IPS-18a (cell line): ENCODE data around the gene SLC16A1.
"Not testable (repeated sequence)": the region's sequence is repeated elsewhere in the genome, so short reads cannot be mapped to it uniquely, and the experiment has no call there.

Experiments
- H3K27ac ChIP-seq: one replicate; pipeline ENCODE4 v1.5.1; 2013; ENCODE audit warnings: low read length
- H3K27me3 ChIP-seq: one replicate; pipeline ENCODE4 v1.6.1; 2013; ENCODE audit warnings: mild to moderate bottlenecking, low read length; ENCODE audit not compliant: control insufficient read depth, insufficient read depth
- H3K36me3 ChIP-seq: one replicate; pipeline ENCODE4 v1.6.1; 2013; ENCODE audit warnings: low read depth, low read length; ENCODE audit not compliant: control insufficient read depth
- H3K4me1 ChIP-seq: one replicate; pipeline ENCODE4 v1.6.1; 2013; ENCODE audit warnings: low read depth, low read length; ENCODE audit not compliant: control insufficient read depth
- H3K4me3 ChIP-seq: one replicate; pipeline ENCODE4 v1.5.1; 2013; ENCODE audit warnings: low read length
- H3K9ac ChIP-seq: one replicate; pipeline ENCODE4 v1.6.1; 2013; ENCODE audit warnings: mild to moderate bottlenecking, low read length, moderate library complexity
- H3K9me3 ChIP-seq: one replicate; pipeline ENCODE4 v1.6.1; 2013; ENCODE audit warnings: low read depth, low read length; ENCODE audit not compliant: control insufficient read depth

The SLC16A1 gene

DNA sequence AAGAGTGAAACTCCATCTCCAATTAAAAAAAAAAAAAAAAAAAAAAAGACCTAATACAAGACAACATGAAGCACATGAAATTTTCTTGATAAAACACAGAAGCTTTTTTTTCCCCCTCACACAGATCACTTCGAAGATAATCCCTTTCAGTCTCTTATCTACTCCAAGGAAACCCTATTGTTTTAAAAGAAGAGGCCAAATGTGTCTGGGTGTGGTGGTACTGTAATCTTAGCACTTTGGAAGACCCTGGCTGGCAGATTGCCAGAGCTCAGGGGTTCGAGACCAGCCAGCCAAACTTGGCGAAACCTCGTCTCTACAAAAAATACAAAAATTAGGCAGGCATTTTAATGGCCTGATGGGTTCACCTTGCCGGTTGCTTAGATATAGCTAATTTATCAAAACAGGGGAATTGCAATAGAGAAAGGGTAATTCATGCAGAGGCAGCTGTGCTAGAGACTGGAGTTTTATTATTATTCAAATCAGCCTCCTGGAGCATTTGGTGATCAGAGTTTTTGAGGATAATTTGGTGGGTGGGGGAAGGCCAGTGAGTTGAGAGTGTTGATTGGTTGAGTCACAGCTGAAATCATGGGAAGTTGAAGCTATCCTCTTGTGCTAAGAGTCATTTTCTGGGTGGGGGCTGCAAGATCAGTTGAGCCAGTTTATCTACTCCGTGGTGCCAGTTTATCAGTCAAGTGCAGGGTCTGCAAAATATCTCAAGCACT, 62.5 kb downstream of the SLC16A1 start:
- H3K36me3 ChIP-seq = no peaks in the 10 kb centered on the region
- no peaks in the 10 kb centered on the region for H3K4me1 ChIP-seq
- peaks cover 3% of the 10 kb centered on the region for H3K9me3 ChIP-seq
- no peak overlapping the region for H3K4me3 ChIP-seq
- H3K27me3 ChIP-seq = no peaks in the 10 kb centered on the region
- no peak overlapping the region for H3K27ac ChIP-seq
- H3K9ac ChIP-seq = no peak overlapping the region

DNA sequence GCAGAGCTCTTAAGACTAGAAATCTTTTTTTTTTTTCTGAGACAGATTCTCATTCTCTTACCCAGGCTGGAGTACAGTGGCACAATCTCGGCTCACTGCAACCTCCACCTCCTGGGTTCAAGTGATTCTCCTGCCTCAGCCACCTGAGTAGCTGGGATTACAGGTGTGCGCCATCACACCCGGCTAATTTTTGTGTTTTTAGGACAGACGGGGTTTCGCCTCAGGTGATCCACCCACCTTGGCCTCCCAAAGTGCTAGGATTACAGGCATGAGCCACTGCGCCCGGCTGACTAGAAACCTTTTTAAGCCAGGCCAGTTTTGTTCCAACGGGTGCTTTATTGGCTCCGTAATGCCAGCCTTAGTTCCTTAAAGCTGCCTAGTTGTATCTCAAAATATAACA, 66.1 kb downstream of the SLC16A1 start:
- H3K36me3 ChIP-seq, H3K4me1 ChIP-seq, H3K9ac ChIP-seq, H3K27ac ChIP-seq, H3K9me3 ChIP-seq, H3K4me3 ChIP-seq, H3K27me3 ChIP-seq: not testable (repeated sequence)

DNA sequence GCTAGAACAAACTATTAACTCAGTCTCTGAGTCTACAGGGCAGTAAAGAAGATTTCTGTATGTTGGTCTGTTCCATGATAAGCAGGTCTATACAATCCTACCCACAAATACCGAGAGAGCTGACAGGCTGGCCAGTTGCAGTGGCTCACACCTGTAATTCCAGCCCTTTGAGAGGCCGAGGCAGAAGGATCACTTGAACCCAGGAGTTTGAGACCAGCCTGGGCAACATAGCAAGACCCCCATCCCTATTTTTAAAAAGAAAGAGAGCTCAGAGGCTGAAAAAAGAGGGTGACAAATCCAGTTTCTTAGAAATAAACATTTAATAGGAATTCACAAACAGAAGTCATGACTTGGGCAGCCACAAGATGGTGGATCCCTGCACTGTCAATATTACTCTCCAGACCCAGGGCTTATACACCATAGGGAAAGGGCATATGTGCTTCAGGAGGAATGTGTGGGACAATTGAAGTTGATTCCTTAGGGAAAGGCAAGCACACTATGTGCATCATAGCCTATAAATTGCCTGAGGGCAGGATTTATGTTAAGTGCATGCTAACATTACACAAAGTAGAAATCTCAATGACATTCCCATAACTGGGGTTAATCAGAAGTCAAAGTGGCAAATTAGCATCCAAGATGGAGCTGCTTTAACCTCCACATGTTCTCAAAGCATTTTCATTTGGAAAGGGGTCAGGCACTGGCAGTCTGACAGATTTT, 66.8 kb downstream of the SLC16A1 start:
- H3K36me3 ChIP-seq = no peaks in the 10 kb centered on the region
- no peaks in the 10 kb centered on the region for H3K27me3 ChIP-seq
- no peaks in the 10 kb centered on the region for H3K9me3 ChIP-seq
- no peak overlapping the region for H3K27ac ChIP-seq
- no peaks in the 10 kb centered on the region for H3K4me1 ChIP-seq
- no peak overlapping the region for H3K9ac ChIP-seq
- no peak overlapping the region for H3K4me3 ChIP-seq

DNA sequence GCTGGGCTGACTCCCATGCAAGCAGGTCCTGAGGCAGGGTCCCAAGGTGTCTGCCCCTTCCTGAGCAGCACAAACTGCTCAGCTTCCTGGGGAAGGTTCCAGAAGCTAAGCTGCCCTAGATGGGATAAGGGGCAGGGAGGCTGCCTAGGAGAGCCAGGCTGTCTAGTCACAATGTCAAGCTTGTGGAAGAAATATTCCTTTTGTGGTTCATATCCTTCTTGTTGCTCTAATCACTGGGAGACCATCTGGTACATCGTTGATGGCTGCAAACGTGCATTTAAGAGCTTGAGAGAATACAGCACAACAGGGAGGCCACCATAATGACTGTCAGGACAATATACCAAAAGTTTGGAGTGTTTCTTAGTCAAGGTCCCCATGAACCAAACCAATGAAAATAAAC, 67.4 kb downstream of the SLC16A1 start:
- H3K36me3 ChIP-seq = no peaks in the 10 kb centered on the region
- no peak overlapping the region for H3K27ac ChIP-seq
- no peaks in the 10 kb centered on the region for H3K27me3 ChIP-seq
- H3K4me3 ChIP-seq = no peak overlapping the region
- H3K9me3 ChIP-seq = no peaks in the 10 kb centered on the region
- H3K4me1 ChIP-seq = no peaks in the 10 kb centered on the region
- H3K9ac ChIP-seq = no peak overlapping the region

DNA sequence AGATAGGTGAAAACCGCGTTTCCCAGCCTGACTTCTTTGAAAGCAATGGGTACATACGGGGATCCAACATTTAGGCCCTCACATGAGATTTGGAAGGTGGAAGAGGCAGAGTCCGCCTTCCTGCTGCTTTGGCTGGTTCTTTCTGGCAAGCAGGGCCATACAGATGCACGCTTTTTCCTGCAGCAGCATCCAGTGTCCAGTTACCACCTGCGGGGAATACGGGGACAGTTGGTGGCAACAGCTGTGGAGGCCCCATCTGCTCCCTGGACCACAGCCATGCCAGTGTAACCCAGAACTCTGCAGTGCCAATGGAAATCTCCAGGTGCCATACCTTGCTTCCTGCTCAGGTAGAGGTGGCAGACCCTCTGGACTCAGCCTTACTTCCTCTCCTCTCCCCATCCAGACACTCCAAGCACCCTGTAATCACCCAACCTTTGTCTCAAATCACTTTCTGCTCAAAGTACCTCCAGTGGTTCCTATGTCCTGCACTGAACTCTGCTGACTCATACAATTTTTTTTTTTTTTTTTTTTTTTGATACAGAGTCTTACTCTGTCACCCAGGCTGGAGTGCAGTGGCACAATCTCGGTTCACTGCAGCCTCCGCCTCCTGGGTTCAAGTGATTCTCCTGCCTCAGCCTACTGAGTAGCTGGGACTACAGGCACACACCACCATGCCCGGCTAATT, 68.3 kb downstream of the SLC16A1 start:
- H3K4me1 ChIP-seq = no peaks in the 10 kb centered on the region
- H3K9me3 ChIP-seq = no peaks in the 10 kb centered on the region
- H3K36me3 ChIP-seq = no peaks in the 10 kb centered on the region
- no peak overlapping the region for H3K27ac ChIP-seq
- H3K27me3 ChIP-seq = no peaks in the 10 kb centered on the region
- no peak overlapping the region for H3K9ac ChIP-seq
- no peak overlapping the region for H3K4me3 ChIP-seq

DNA sequence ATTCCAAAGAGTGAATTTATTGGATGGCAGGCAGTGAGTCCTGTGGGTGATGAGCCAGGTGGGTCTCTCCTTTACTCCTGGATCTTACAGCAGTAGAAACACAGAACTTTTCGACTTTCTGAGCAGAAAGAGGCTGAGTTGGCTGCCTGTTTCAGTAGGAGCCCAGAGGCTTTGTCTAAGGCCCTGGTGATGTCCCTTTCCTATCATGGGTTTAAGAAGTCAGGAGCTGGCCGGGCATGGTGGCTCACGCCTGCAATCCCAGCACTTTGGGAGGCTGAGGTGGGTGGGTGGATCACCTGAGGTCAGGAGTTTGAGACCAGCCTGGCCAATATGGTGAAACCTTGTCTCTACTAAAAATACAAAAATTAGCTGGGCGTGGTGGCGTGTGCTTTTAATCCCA, 71.0 kb downstream of the SLC16A1 start:
- not testable (repeated sequence) for H3K9me3 ChIP-seq, H3K9ac ChIP-seq

DNA sequence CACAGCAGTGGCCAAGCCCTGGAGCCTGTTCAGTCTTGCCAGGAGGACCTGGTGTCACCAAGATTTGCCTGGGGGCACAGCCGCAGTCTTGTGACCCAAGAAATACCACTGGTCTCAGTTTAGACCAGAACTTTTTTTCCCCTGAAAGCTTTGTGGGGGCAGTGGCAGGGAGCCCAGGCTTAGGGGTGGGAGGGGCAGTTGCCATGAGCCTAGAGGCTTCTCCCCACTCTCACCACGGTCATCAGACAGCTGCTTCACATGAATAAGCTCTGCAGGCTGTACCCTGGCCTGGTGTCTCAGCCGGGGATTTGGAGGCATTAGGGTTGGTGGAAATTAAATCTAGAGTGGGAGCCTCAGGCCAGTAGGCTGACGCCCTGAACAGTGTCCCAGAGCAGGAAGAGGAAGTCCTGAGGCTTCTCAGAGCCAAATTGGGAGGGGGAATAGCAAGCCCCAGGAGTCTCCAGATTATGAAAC, 73.7 kb downstream of the SLC16A1 start:
- Histone ChIP-seq H3K27me3 (no peaks in the 10 kb centered on the region), H3K9me3 (no peaks in the 10 kb centered on the region), H3K36me3 (no peaks in the 10 kb centered on the region), H3K9ac (no peak overlapping the region), H3K4me3 (no peak overlapping the region), H3K4me1 (peaks cover 15% of the 10 kb centered on the region), H3K27ac (no peak overlapping the region)

More for the DNA sequence above, 71.0 kb downstream of the SLC16A1 start:
- H3K4me3 ChIP-seq, H3K27me3 ChIP-seq, H3K36me3 ChIP-seq, H3K27ac ChIP-seq, H3K4me1 ChIP-seq: not testable (repeated sequence)

DNA sequence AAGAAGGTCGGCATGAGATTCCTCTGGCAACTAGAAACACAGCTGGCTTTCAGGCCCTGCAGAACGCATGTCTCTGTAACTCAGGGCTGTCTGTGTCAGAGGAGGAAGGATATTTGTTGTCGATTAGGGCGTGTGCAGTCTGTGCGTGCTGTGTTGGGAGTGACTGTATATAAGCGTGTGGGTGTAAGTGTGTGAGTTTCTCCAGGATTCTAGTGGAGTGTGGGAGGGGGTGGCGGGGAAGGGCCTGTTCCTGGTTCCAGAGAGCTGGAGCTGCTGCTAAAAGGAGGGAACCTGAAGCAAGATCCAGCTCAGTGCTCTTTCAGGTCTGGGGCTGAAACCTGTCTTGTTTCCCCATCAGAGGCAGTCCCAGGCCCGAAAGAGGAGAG, 74.3 kb downstream of the SLC16A1 start:
- H3K27me3 ChIP-seq = no peaks in the 10 kb centered on the region
- peaks cover 15% of the 10 kb centered on the region for H3K4me1 ChIP-seq
- no peak overlapping the region for H3K9ac ChIP-seq
- no peak overlapping the region for H3K4me3 ChIP-seq
- H3K36me3 ChIP-seq = no peaks in the 10 kb centered on the region
- H3K27ac ChIP-seq = no peak overlapping the region
- no peaks in the 10 kb centered on the region for H3K9me3 ChIP-seq

DNA sequence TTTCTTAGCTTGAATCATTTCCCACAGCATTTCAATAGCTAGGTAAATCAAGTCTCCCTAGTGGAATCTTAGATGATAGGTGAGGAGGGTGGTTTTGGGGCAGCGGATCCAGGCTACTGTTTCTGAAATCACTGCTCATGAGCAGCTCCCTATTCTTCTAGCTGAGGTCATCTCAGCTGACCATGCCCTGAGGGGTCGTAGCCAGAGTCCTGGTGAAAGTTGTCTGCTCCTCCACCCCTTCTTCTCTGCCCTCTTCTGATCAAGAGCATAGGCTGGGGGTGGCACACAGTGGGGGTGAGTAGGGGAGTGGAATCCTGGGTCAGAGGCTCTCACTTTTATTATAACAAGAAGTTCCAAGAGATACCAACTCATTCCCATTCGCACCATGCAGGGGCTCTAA, 76.2 kb downstream of the SLC16A1 start:
- Histone ChIP-seq H3K27me3 (no peaks in the 10 kb centered on the region), H3K9ac (no peak overlapping the region), H3K4me3 (no peak overlapping the region), H3K27ac (no peak overlapping the region), H3K4me1 (peaks cover 15% of the 10 kb centered on the region), H3K36me3 (no peaks in the 10 kb centered on the region), H3K9me3 (no peaks in the 10 kb centered on the region)

DNA sequence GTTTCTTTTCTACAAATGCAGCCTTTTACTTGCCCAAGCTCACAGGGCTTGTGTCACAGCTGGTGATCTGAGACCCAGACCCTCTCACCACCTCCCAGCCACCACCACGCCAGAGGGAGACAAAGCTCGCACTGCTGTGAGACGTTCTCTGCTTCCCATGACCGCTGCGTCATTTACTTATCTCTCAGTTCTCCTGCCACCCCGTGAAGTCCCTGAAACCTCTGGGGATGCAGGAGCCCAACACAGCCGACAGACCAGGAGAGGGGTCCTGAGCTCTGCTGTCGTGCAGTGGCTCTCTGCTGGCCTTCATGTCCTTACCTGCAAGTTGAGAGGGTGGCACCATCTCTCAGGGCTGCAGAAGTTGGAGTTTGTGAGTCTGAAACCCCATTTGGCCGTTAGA, 77.7 kb downstream of the SLC16A1 start:
- Histone ChIP-seq H3K4me1 (peaks cover 15% of the 10 kb centered on the region), H3K9ac (no peak overlapping the region), H3K27me3 (no peaks in the 10 kb centered on the region), H3K9me3 (no peaks in the 10 kb centered on the region), H3K4me3 (no peak overlapping the region), H3K27ac (no peak overlapping the region), H3K36me3 (no peaks in the 10 kb centered on the region)

DNA sequence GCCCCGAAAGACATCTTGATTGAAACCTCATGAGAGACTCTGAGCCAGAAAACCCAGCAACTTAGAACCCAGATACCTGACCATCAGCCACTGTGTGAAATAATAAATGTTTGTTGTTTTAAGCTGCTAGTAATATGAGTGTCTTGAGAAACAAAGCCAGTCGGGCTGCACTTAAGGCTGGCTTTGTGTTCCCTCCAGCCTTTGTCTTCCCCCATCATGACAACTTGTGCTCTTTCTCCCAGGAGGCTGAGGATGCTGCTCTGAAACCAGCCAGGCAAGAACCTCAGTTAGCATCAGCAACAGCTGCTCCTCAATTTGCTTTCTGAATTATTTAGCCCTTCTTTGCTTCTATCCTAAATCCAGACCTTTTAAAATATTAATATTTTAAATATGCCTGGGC, 78.2 kb downstream of the SLC16A1 start:
- Histone ChIP-seq H3K9ac (no peak overlapping the region), H3K27me3 (no peaks in the 10 kb centered on the region), H3K4me3 (no peak overlapping the region), H3K4me1 (peaks cover 18% of the 10 kb centered on the region), H3K36me3 (no peaks in the 10 kb centered on the region), H3K27ac (no peak overlapping the region), H3K9me3 (no peaks in the 10 kb centered on the region)
